Stimulated activated CD4-positive, alpha-beta T cell treated with anti-CD3 and anti-CD28 coated beads, Interleukin-4, amount 100 ng/mL, for 24 hours (primary cell): ENCODE measurements around the gene GHRH.

Experiments used
- DNase-seq: peaks from one replicate; pipeline ENCODE4 v3.0.0-alpha.2; 2020

GHRH gene

DNA sequence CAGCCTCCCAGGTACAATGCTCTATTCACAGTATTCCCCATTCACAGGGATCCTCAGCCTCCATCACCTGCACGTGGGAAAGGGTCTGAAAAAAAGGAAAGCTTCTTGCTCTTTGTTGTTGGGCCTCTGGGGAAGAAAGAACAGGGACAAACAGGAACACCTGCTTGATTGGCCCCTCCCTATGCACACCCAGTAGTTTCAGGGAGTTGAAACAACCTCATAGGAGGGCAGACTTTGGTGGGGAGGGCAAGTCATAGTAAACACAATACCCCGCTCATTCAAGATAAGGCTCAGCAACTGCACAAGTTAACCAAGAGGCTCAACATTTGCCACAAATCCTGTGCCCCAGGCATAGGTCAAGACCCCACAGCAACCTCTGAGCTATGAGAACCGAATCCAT is 1.7 kb downstream of the GHRH start:
- DNase-seq = no peak

DNA sequence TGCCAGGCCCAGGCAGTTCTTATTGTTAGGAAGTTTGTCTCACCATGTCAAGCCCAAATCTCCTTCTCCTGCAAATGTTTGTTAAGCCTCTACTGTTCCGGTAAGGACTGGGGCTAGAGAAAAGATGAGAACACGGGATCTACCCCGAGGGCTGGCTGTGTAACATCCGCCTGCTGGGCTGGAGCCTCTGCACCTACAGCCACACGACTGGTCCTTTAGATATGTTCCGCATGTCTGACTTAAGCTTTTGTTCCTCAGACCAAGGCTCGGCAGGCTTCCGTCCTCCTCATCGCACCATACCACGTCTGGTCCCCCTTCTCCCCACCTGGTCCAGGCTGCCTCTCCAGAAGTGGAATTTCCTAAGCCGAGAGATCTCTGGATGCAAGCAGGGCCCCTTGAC is 2.6 kb downstream of the GHRH start:
- DNase-seq = no peak

DNA sequence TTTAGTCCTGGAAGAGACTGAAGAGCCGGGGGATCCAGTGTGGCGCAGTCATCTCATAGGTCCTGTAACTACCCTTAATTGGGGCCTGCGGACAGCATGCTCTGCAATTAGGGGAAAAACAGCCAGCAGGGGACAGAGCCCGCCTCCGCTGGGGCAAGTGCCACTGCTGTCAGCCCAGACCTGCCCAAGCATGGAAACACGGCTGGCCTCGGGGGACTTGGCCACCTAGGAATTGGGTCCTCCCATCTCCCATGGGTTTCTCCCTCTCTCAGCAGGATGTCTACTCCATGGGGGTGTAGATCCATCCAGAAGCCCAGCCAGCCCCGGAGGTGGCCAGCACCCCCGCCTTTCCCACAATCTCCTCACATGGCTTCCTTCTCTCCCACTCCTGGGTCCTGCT is 3.6 kb downstream of the GHRH start:
- no peak for DNase-seq

DNA sequence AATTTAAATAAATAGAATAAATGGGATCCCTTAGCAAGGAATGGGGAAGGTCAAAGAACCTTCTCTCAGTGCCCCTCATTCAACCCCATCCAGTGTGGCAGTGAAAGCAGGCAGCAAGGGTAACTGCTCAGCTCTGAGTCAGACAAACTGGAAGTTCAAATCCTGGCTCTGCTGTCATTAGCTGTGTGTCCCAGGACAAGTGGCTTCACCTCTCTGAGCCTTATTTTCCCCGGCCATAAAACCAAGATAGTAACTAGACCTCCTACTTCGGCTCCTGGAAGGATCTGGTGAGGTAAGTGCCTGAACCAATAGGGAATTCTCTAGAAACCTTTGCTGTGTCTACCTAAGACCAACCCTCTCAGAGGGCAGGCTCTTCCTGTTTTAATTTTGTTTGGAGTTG is 4.1 kb downstream of the GHRH start:
- DNase-seq = no peak

DNA sequence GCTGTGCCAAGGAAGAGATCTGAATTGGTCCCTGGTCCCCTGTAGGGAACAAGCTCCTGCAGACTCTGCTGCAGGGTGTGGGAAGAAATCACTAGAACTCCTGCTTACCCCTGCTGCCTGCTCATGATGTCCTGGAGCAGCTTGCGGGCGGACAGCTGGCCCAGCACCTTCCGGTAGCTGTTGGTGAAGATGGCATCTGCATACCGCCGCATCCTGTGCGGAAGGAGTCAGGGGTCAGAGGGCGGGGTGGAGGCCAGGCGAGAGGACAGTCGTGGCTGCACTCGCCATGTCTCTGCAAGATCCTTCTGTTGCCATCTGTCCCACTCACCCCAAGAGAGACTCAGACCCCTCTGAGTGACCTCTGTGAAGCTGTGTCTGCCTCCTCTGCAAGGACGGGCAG is 5.3 kb downstream of the GHRH start:
- DNase-seq = no peak

DNA sequence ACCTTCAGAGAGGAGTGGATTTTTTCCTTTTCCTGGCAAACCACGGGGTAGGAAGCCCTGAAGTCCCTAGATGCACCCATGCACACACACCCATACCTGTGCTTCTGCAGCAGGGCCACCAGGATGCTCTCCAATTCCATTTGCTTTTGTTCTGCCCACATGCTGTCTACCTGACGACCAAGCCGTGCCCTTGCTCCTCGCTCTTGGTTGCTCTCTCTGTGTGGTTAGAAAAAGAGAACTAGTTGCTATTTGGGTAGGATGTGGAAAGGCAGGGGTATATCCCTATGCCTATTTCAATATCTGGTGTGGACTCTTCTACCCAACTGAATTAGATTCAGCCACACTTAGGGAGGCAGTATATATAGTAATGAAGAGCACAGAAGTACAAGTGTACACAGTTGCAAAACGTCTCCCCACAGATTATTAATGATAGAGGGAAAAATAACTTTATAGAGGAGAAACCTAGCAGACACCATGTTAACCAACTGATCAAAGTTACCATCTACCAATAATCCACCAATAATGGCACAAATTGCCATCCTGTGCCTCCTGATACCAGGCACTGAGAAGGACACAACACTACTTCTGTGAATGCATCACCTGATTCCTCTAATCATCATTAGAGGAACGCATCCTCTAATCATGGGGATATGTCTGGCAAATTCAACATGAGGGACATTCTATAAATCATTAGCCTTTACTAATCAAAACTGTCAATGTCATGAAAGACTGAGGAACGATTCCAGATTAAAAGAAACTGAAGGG is 7.3 kb downstream of the GHRH start:
- DNase-seq = no peak

- no peak for DNase-seq
These were observed 8.5 kb downstream of the GHRH start for GRCh38 chr20:37253087-37253486.

DNA sequence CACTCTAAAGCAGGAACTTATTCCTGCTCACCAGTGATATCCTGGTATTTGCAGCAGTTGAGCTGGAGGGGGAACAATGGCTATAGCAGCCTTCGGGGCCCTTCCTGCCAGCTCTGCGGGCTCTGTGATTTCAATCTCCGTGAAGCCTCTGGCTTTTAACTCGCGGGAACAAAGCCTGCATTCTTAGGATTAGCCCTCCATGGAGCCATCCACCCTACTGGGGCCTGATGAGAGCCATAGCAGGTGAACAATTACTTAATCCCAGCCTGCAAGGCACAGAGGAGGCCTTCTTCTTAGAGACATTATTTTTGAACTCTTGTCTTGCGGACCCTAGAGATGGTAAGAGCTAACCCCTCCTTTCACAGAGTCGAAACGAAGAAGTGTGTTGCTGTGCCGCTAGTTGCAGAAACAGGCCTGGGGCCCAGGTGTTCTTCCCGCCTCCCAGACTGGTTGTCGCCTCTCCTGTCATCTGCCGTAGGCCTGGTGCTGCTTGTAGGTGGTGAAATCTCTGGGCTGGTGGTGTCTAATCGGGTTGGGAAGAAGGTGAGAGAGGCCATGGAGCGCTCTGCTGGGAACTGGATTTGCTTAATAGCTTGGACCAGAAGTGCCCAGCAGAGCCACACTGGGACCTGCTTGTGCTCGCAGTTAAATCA is 9.7 kb downstream of the GHRH start:
- DNase-seq = no peak

DNA sequence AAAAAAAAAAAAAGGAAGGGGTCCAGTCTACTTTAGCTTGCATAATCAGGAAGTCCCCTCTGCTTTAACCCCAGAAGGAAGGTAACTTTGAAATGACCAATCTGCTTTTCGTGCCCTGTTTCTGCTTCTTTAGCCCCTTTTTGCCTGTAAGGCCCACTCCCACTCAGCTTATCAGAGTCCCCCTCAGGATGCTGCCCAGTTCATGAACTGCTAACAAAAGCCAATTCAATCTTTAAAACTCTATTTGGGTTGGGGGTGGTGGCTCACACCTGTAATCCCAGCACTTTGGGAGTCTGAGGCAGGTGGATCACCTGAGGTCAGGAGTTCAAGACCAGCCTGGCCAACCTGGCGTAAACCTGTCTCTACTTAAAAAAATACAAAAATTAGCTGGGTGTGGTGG is 12.3 kb downstream of the GHRH start:
- no peak for DNase-seq

DNA sequence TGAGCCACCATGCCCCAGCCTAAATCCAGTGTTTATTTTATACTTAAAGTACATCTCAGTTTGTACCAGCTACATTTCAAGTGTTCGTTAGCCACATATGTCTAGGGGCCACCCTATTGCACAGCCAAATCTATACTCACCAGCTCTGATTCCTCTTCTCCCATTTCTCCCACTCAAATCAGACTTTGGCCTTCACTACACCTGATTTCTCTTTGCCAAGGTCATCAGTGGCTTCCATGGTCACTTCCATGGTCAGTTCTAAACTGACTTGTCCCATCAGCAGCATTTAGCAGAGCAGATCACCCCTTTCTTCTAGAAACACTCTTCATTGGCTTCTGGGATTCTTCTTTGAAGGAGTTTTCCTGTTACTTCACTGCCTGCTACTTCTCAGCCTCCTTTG is 14.1 kb downstream of the GHRH start:
- DNase-seq = no peak

DNA sequence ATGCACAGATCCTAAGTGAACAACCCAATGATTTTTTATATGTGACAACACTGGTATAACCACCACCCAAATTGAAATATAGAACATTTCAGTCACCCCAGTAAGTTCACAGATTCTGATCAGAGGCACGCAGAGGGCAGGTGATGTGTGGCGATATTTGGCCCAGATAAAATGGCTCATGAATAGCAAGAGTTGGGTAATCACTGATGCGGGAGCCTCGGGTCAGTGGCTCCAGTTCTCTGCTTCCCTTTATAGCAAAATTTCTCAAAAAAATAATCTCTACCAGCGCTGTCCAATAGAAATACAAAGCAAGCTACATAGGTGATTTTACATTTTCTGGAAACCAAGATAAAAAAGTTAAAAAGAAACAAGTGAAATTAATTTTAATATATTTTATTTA is 14.9 kb downstream of the GHRH start:
- no peak for DNase-seq

GRCh38 chr20:37245216-37246150 is 16.1 kb downstream of the GHRH start:
- DNase-seq = no peak

GRCh38 chr20:37244572-37244957 is 17.0 kb downstream of the GHRH start:
- no peak for DNase-seq

GRCh38 chr20:37243937-37244571 is 17.6 kb downstream of the GHRH start:
- no peak for DNase-seq

- no peak for DNase-seq
These were observed 18.3 kb downstream of the GHRH start for GRCh38 chr20:37243076-37243936.

GRCh38 chr20:37242503-37242902 is 19.1 kb downstream of the GHRH start:
- no peak for DNase-seq

GRCh38 chr20:37240337-37241067 is 21.1 kb downstream of the GHRH start:
- no peak for DNase-seq

DNA sequence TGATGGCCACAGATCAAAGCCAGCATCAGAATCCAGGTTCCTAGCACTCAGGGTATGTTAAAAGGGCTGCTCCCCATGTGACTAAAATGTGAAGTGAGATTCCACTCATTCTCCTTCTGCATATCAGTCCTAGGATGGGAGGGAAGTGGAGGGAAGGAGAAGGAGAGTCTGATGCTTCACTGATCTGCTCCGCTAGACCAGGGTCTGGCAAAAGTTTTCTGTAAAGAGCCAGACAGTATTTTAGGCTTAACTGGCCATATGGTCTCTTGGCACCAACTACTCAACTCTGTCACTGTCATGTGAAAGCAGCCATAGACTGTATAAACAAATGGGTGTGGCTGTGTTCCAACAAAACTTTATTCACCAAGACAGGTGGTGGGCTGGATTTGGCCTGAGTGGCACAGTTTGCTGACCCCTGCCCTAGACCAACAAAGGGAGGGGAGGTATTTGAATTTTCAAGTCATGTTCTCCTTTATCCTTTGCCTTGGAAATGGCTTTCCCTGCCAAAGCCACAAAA is 22.6 kb downstream of the GHRH start:
- no peak for DNase-seq

DNA sequence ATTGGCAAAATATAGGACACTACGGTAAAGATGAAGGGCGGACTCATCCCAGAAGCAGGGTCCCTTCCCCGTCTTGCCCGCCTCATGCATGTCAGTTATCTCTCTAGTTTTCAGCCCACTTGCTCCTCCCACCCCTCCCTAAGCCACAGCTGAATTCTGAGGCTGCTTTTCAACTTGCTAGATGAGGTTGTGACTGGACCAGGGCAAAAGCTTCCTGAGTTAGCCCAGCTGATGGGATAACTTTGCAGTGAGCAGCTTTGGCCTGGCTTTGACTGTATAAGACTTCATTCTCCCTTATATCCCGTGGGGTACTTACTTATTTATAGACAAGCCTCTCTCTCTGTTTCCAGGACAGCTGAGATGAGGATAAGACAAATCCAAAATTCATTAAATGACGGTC is 23.2 kb downstream of the GHRH start:
- DNase-seq = no peak

- DNase-seq = no peak
These were observed 24.0 kb downstream of the GHRH start for GRCh38 chr20:37237656-37238055.

DNA sequence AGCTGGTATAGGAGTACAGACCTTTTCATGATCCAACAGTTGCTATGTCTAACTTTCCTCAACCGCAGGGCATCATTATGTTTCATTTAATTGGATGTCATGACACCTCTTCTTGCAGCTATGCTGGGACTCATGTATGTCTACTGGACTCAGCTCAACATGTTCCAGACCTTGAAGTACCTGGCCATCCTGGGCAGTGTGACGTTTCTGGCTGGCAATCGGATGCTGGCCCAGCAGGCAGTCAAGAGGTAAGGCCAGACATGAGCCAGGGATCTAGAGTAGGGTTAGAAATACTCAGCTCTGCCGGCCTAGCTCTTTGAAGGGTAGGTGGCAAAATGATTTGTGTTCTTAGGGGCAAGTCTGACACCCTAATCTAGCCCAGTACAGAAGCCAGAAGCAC is 25.2 kb downstream of the GHRH start:
- DNase-seq = no peak
